IPS DF 4.7 (cell line): Measurements from ENCODE around the gene HSD11B1.

Source experiments
- DNase-seq: peaks from one replicate; pipeline ENCODE4 v3.0.0-alpha.2; 2013; ENCODE audit warnings: low spot score; ENCODE audit errors: extremely low read depth

HSD11B1 gene

GRCh38 chr1:209727286-209727685 is 22.6 kb downstream of the HSD11B1 start:
- no peak for DNase-seq

GRCh38 chr1:209727785-209728184 is 23.1 kb downstream of the HSD11B1 start:
- no peak for DNase-seq

- no peak for DNase-seq
Observed at GRCh38 chr1:209728466-209728865, 23.8 kb downstream of the HSD11B1 start.

GRCh38 chr1:209729436-209729835 is 24.8 kb downstream of the HSD11B1 start:
- DNase-seq: no peak

- DNase-seq: no peak
Observed at GRCh38 chr1:209732725-209733124, 28.1 kb downstream of the HSD11B1 start.

- no peak for DNase-seq
Observed at GRCh38 chr1:209733409-209734192, 29.0 kb downstream of the HSD11B1 start.

GRCh38 chr1:209736490-209737117 is 32.0 kb downstream of the HSD11B1 start:
- no peak for DNase-seq

- DNase-seq: no peak
Observed at GRCh38 chr1:209737118-209737505, 32.5 kb downstream of the HSD11B1 start.

GRCh38 chr1:209738270-209738669 is 33.6 kb downstream of the HSD11B1 start:
- no peak for DNase-seq

- DNase-seq: no peak
Observed at GRCh38 chr1:209741193-209741592, 36.5 kb downstream of the HSD11B1 start.

- DNase-seq: no peak
Observed at GRCh38 chr1:209741889-209742288, 37.2 kb downstream of the HSD11B1 start.

GRCh38 chr1:209742409-209743144 is 37.9 kb downstream of the HSD11B1 start:
- DNase-seq: no peak

- DNase-seq: no peak
Observed at GRCh38 chr1:209743145-209743482, 38.5 kb downstream of the HSD11B1 start.

- no peak for DNase-seq
Observed at GRCh38 chr1:209746451-209747165, 42.0 kb downstream of the HSD11B1 start.

- peak; percentile 89 for DNase-seq
Observed at GRCh38 chr1:209747580-209748262, 43.1 kb downstream of the HSD11B1 start.

- peak; percentile 7 for DNase-seq
Observed at GRCh38 chr1:209748620-209749019, 44.0 kb downstream of the HSD11B1 start.

GRCh38 chr1:209749205-209749604 is 44.6 kb downstream of the HSD11B1 start:
- no peak for DNase-seq

- no peak for DNase-seq
Observed at GRCh38 chr1:209749670-209750323, 45.2 kb downstream of the HSD11B1 start.

GRCh38 chr1:209751627-209752231 is 47.1 kb downstream of the HSD11B1 start:
- DNase-seq: no peak

GRCh38 chr1:209752890-209753289 is 48.2 kb downstream of the HSD11B1 start:
- DNase-seq: no peak
